Astrocyte of the spinal cord (primary cell): Measurements from ENCODE around the gene NECTIN1.
A peak's percentile ranks its signal among the peaks of the same experiment; 100 is the strongest.

ENCODE experiments used
- DNase-seq: peaks from one replicate; pipeline ENCODE4 v3.0.0; 2011; ENCODE audit warnings: low read depth, low spot score
- H3K4me3 ChIP-seq: 2 replicates; pipeline ENCODE4 v1.5.1; 2011; ENCODE audit warnings: low read depth, mild to moderate bottlenecking, low read length, moderate library complexity
- CTCF ChIP-seq: IDR thresholded peaks from 2 replicates; pipeline ENCODE4 v1.5.1; 2012; ENCODE audit warnings: low read depth, mild to moderate bottlenecking, low read length, inconsistent platforms
- in situ Hi-C: cut with HindIII; loops from 2 replicates; pipeline ENCODE4 v1.10.0; 2017; ENCODE audit warnings: low sequenced_read_pairs

The NECTIN1 gene

GRCh38 chr11:119673759-119674336 is 55.2 kb downstream of the NECTIN1 start:
- no peak for DNase-seq
- TF ChIP-seq CTCF: no peak
- in situ Hi-C loops: no loop called here
- no peak overlapping the region for H3K4me3 ChIP-seq

DNA sequence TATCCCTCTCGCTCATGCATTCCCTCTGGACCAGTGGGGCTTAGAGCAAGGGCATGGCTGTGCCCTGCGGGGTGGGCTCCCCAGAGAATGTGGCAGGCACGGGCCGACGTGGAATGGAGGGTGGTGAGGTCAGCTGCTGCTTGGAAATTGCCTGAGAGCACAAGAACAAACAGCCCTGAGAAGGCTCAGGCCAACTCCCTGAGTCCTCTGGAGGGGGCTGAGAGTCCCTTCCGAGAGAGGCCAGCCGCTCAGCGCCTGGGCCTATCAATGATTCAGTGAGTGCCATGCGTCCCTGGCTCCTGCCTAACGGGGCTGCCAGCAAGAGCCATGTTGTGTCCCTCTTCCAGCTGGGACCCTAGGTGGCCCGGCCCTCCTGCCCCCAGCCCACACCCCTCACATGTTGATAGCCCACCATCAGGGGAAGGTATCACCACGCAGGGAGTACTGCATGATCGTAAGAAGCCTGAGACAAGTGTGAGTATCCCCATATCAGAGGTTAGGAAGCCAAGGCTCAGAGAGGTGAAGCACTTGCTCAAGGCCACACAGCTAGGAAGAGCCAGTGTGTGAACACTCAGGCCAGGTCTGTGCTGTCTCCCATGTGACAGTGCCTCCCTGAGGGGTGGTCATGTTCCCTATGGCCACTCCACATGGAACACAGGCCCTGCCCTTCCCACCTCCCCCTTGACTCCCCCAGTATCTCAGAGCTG is 55.8 kb downstream of the NECTIN1 start:
- in situ Hi-C loops: no loop called here
- no peak overlapping the region for H3K4me3 ChIP-seq
- no peak for DNase-seq
- no peak for TF ChIP-seq CTCF

DNA sequence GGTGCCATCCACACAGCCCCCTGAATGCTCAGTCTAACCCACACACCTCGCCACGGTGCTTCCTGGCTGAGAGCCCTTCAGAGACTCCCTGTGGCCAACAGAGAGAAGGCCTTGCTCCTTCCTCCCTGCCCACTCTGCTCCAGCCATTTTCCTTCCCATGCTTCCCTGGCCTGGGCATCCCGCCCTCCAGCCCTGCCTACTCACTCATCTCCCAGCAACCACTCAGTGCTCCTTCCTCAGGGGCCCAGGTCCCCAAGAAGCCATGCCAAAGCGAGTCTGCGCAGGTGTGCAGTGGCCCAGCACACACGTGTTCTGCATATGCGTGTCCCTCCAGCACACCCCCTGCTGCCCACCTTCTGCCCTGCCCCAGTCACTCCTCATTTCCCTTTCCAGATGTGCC is 56.4 kb downstream of the NECTIN1 start:
- TF ChIP-seq CTCF: no peak
- in situ Hi-C loops: no loop called here
- DNase-seq: no peak
- no peak overlapping the region for H3K4me3 ChIP-seq

DNA sequence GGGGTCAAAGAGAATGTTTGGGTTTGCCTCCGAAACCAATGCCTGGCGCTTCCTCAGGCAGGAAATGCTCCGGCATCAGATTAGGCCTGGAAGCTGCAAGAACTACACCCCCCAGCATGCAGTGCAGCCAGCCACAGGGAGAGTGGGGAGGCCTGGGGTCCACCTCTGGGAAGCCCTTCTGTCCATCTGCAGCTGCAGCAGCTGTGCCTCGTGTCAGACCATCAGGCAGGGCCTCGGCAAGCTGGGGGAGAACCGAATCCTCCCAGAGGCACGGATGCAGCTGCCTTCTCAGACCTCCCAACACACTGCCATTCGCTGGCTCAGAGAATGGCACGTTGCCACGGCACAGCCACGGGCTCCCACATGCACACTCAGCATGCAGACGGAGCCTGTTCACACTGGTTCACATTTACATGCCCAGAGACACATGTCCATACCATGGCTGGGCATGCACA is 57.4 kb downstream of the NECTIN1 start:
- in situ Hi-C loops: no loop called here
- TF ChIP-seq CTCF: no peak
- peak; percentile 39 for DNase-seq
- H3K4me3 ChIP-seq: no peak overlapping the region

DNA sequence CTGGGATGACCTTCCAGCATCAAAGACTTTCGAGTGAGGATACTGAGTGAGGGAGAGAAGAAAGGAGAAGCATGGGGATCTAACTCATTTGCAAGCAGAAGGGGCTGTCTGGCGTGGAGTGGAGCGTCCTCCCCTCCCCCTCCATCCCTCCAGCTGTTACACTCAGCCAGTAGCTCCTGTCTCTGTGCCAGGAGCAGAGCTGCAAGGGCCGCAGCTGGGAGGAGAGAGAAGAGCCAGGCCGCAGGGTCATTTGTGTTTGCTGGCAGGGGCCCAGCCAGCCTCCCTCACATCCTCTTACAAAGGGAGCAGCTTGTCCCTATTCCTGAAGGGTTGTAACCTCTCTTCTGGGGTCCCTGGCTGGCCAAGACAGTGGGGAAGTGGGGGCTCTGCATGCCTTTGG is 57.9 kb downstream of the NECTIN1 start:
- DNase-seq: peak; percentile 90
- H3K4me3 ChIP-seq: no peak overlapping the region
- in situ Hi-C loops: no loop called here

DNA sequence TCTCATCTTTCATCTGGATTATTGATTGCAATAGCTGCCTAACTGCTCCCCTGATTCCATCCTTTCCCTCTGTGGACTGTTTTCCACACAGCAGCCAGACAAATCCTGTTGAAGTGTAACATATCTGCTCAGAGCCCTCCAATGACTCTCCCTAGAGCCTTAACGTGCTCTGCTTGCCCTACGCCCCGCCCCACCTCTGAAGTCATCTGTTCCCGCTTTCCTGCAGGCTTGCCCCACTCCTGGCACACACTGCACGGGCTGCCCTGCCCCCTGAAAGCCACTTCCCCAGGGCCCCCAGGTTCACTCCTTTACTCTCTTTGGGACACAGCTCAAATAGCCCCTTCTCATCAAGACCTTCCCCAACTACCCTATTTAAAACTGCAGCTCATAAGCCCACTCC is 59.5 kb downstream of the NECTIN1 start:
- in situ Hi-C loops: no loop called here
- DNase-seq: no peak
- no peak for TF ChIP-seq CTCF
- H3K4me3 ChIP-seq: no peak overlapping the region

More for the DNA sequence above, 57.9 kb downstream of the NECTIN1 start:
- no peak for TF ChIP-seq CTCF
